Measurements from ENCODE around the gene RGS9BP. TPM values are rescaled to one million over a fixed set of nuclear protein-coding genes. Genes with fewer than 3 reads are reported as not detected.
"Not testable (repeated sequence)": the region's sequence is repeated elsewhere in the genome, so short reads cannot be mapped to it uniquely, and the experiment has no call there.

Gene RGS9BP
- total RNA-seq, 2 experiments from 2014 or later: 0.54 to 0.72 TPM

GRCh38 chr19:32709032-32709431 lies 33.4 kb downstream of the RGS9BP start:
- no TSS peak for BruUV-seq (replicated peaks)
- Histone ChIP-seq H4K20me1 (ENCODE audit: insufficient read depth, low read length) (no peaks in the 10 kb centered on the region), H3K27ac (ENCODE audit: low read depth, low read length, poor library complexity, severe bottlenecking) (no peak overlapping the region), H2AFZ (ENCODE audit: low read length) (no peak overlapping the region), H3K4me3 (ENCODE audit: low read depth, low read length, poor library complexity, severe bottlenecking) (no peak overlapping the region), H3K4me1 (ENCODE audit: insufficient read depth, low read length, poor library complexity, severe bottlenecking) (no peaks in the 10 kb centered on the region), H3K4me2 (ENCODE audit: low read length) (no peak overlapping the region), H3K9me2 (ENCODE audit: insufficient read depth, low read length) (no peaks in the 10 kb centered on the region), H3K36me3 (ENCODE audit: insufficient read depth, low read length) (peaks cover 44% of the 10 kb centered on the region), H3K79me2 (ENCODE audit: insufficient read depth, low read depth, low read length) (0 out of 2 replicates have a peak, but pooled peaks cover under 1% of the 10 kb centered on the region), H3K9me3 (ENCODE audit: low read length) (peaks cover 10% of the 10 kb centered on the region; the same call in 1 of the 2 replicates)
- CTCF ChIA-PET (ENCODE audit: unreplicated experiment): no interaction called here
- POLR2A ChIA-PET: interaction anchor here (0.6 to 1.2 kb wide), 2 partner anchors 14 to 24 kb away, joined by 3 read pairs; no protein-coding TSS in a partner anchor
- TF ChIP-seq CTCF (conservative IDR thresholded peaks at IDR 0.05; ENCODE audit: low read length) (no peak), EZH2phosphoT487 (IDR thresholded peaks at IDR 0.05; ENCODE audit: borderline replicate concordance, low read depth, low read length) (no peak)
- intact Hi-C loops (cut with micrococcal nuclease; ENCODE audit: unreplicated experiment): no loop called here
- no peak for DNase-seq (ENCODE audit: low spot score)

GRCh38 chr19:32711747-32712146 lies 36.1 kb downstream of the RGS9BP start:
- POLR2A ChIA-PET: interaction anchor here (0.8 to 1.1 kb wide), 2 partner anchors 11 to 20 kb away, joined by 4 to 6 read pairs; partner anchors contain the start of gene NUDT19
- intact Hi-C loops (cut with micrococcal nuclease; ENCODE audit: unreplicated experiment): no loop called here
- Histone ChIP-seq H3K27ac (ENCODE audit: low read depth, low read length, poor library complexity, severe bottlenecking) (no peak overlapping the region), H3K4me3 (ENCODE audit: low read depth, low read length, poor library complexity, severe bottlenecking) (no peak overlapping the region), H3K9me2 (ENCODE audit: insufficient read depth, low read length) (no peaks in the 10 kb centered on the region), H4K20me1 (ENCODE audit: insufficient read depth, low read length) (no peaks in the 10 kb centered on the region), H3K4me2 (ENCODE audit: low read length) (no peak overlapping the region), H3K79me2 (ENCODE audit: insufficient read depth, low read depth, low read length) (no peaks in the 10 kb centered on the region), H3K9me3 (ENCODE audit: low read length) (no peaks in the 10 kb centered on the region), H3K36me3 (ENCODE audit: insufficient read depth, low read length) (peaks cover 19% of the 10 kb centered on the region), H2AFZ (ENCODE audit: low read length) (no peak overlapping the region), H3K4me1 (ENCODE audit: insufficient read depth, low read length, poor library complexity, severe bottlenecking) (no peaks in the 10 kb centered on the region)
- no peak for TF ChIP-seq CTCF (conservative IDR thresholded peaks at IDR 0.05; ENCODE audit: low read length)
- TF ChIP-seq EZH2phosphoT487 (IDR thresholded peaks at IDR 0.05; ENCODE audit: borderline replicate concordance, low read depth, low read length): no peak
- CTCF ChIA-PET (ENCODE audit: unreplicated experiment): no interaction called here
- BruUV-seq (replicated peaks): no TSS peak
- DNase-seq (ENCODE audit: low spot score): no peak

- H4K20me1 ChIP-seq (ENCODE audit: insufficient read depth, low read length); H3K79me2 ChIP-seq (ENCODE audit: insufficient read depth, low read depth, low read length); H3K4me2 ChIP-seq (ENCODE audit: low read length); intact Hi-C loops (cut with micrococcal nuclease; ENCODE audit: unreplicated experiment); H2AFZ ChIP-seq (ENCODE audit: low read length); POLR2A ChIA-PET; CTCF ChIA-PET (ENCODE audit: unreplicated experiment); DNase-seq (ENCODE audit: low spot score); H3K36me3 ChIP-seq (ENCODE audit: insufficient read depth, low read length); H3K9me3 ChIP-seq (ENCODE audit: low read length); H3K9me2 ChIP-seq (ENCODE audit: insufficient read depth, low read length); H3K4me3 ChIP-seq (ENCODE audit: low read depth, low read length, poor library complexity, severe bottlenecking); H3K4me1 ChIP-seq (ENCODE audit: insufficient read depth, low read length, poor library complexity, severe bottlenecking); BruUV-seq (replicated peaks); H3K27ac ChIP-seq (ENCODE audit: low read depth, low read length, poor library complexity, severe bottlenecking): not testable (repeated sequence)
These were observed 40.6 kb downstream of the RGS9BP start for GRCh38 chr19:32716203-32716602.

Data from OCI-LY7 (cell line).